Measurements from ENCODE around the gene SLCO1B3. TPM values are rescaled to one million over a fixed set of nuclear protein-coding genes. Genes with fewer than 3 reads are reported as not detected.

Gene SLCO1B3
- total and polyA plus RNA-seq, 11 donors = 0.58 to 3.0 TPM; not detected in 9

DNA sequence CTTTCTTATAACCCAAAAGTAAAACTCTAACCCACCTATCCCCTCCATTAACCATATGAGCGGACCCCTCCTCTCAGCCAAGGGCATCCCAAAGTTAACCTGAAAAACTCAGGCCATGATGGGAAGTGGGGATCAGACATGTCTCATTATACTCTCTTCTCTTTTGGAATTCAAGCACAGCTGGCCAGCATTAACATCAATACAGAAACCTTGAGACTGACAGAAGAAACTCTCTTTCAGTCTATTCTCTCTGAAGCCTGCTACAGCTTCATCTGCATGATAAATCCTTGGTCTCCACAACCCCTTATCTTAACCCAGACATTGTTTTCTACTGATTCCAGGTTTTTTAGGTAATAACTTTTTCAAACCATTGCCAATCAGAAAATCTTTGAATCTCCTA, 17.5 kb upstream of the SLCO1B3 start:
- H3K36me3 ChIP-seq = no peaks in the 10 kb centered on the region
- 90 to 93% (median 91%) methylated on average over 1 of the region's 1 CpG for WGBS, 4 donors
- H3K27me3 ChIP-seq = no peaks in the 10 kb centered on the region
- TF ChIP-seq, protein P1, sequence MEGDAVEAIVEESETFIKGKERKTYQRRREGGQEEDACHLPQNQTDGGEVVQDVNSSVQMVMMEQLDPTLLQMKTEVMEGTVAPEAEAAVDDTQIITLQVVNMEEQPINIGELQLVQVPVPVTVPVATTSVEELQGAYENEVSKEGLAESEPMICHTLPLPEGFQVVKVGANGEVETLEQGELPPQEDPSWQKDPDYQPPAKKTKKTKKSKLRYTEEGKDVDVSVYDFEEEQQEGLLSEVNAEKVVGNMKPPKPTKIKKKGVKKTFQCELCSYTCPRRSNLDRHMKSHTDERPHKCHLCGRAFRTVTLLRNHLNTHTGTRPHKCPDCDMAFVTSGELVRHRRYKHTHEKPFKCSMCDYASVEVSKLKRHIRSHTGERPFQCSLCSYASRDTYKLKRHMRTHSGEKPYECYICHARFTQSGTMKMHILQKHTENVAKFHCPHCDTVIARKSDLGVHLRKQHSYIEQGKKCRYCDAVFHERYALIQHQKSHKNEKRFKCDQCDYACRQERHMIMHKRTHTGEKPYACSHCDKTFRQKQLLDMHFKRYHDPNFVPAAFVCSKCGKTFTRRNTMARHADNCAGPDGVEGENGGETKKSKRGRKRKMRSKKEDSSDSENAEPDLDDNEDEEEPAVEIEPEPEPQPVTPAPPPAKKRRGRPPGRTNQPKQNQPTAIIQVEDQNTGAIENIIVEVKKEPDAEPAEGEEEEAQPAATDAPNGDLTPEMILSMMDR (IDR thresholded peaks at IDR 0.05) = no peak
- TF ChIP-seq POLR2A (IDR thresholded peaks at IDR 0.05) = no peak
- H3K4me1 ChIP-seq = no peaks in the 10 kb centered on the region
- no peak overlapping the region for H3K27ac ChIP-seq
- ATAC-seq (no peak), DNase-seq (no peak)
- no peaks in the 10 kb centered on the region for H3K9me3 ChIP-seq
- no peak overlapping the region for H3K4me3 ChIP-seq
- intact Hi-C loops (cut with DNase I) = loop anchor here in 3 of 10 donors (10.0 kb wide), 2 partner anchors 148 to 1048 kb away; no protein-coding TSS in a partner anchor

DNA sequence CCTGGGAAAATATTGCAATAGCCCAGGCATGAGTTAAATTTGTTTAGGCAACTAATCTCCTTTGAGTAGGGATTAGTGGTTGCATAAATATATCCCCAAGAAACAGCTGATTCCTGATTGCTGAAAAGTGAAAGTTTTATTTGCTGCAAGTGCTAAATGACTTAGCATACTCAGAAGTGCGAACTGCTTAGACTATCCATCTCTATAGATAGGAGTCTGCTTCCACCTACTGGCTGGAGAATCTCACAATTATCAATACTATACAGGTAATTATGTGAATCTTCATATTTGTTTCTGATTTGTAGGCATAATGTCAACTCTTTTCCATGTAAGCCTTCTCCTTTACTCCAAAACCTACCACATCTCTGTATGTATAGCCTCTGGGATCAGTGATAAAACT, 12.0 kb upstream of the SLCO1B3 start:
- H3K4me3 ChIP-seq = no peak overlapping the region
- DNase-seq (no peak), ATAC-seq (peak in 3 of 4 donors; percentile 39 to 79 (median 74))
- H3K27me3 ChIP-seq = no peaks in the 10 kb centered on the region
- TF ChIP-seq, protein P1 (IDR thresholded peaks at IDR 0.05) = peak in 10 of 12 donors; percentile 31 to 60 (median 50)
- no peak for TF ChIP-seq POLR2A (IDR thresholded peaks at IDR 0.05)
- peaks cover 0 to 4% (median 0%) of the 10 kb centered on the region in 12 donors for H3K4me1 ChIP-seq
- no peak overlapping the region for H3K27ac ChIP-seq
- intact Hi-C loops (cut with DNase I) = loop anchor here in 5 of 10 donors (5.0 to 10.0 kb wide), 4 partner anchors 151 to 1061 kb away; no protein-coding TSS in a partner anchor
- H3K9me3 ChIP-seq = no peaks in the 10 kb centered on the region
- 14 to 20% (median 17%) methylated on average over 1 of the region's 1 CpG for WGBS, 4 donors
- H3K36me3 ChIP-seq = no peaks in the 10 kb centered on the region

DNA sequence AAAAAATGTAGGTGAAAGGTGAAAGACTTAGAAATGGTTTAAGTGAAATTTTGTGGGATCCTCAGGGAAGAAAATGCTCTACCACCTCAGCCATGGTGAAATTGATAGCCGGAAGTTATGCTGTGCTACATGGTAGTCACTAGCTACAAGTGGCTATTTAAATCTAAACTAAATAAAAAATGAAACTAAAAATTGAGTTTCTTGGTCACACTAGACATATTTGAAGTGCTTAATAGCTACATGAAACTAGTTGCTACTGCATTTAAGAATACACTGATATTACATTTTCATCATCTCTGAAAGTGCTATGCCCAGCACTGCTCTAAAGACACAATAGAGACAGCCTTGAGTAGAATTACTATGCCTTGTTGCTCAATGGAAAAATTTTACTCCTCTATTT, 10.3 kb upstream of the SLCO1B3 start:
- DNase-seq = no peak
- TF ChIP-seq, protein P1 (IDR thresholded peaks at IDR 0.05) = no peak
- TF ChIP-seq POLR2A (IDR thresholded peaks at IDR 0.05) = no peak
- no peaks in the 10 kb centered on the region for H3K27me3 ChIP-seq
- intact Hi-C loops (cut with DNase I) = loop anchor here in 1 of 10 donors (10.0 kb wide), 1 partner anchor 155 kb away; no protein-coding TSS in a partner anchor
- peaks cover 0 to 4% (median 0%) of the 10 kb centered on the region in 12 donors for H3K4me1 ChIP-seq
- 79 to 90% (median 87%) methylated on average over 1 of the region's 1 CpG for WGBS, 4 donors
- no peaks in the 10 kb centered on the region for H3K9me3 ChIP-seq
- ATAC-seq = no peak
- no peak overlapping the region for H3K27ac ChIP-seq
- H3K4me3 ChIP-seq = no peak overlapping the region
- no peaks in the 10 kb centered on the region for H3K36me3 ChIP-seq

DNA sequence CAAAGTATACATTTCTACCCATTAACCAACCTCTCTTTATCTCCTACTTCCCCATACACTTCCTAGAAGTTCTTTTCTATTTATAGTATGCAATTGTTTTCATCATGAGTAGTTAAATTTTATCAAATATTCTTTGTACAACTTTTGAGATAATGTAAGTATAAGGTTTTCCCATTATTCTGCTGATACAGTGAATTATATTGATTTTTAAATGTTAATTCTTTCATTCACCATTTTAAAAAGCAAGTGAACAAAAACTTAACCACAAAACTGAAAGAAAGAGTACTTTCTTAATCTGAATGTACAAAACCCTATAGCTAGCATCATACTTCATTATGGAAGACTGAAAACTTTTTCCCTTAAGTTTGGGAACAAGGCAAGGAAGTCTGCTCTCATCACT, 9.5 kb upstream of the SLCO1B3 start:
- H3K4me3 ChIP-seq = no peak overlapping the region
- intact Hi-C loops (cut with DNase I) = loop anchor here in 1 of 10 donors (10.0 kb wide), 1 partner anchor 156 kb away; no protein-coding TSS in a partner anchor
- no peak for DNase-seq
- no peak overlapping the region for H3K27ac ChIP-seq
- H3K27me3 ChIP-seq = no peaks in the 10 kb centered on the region
- no peak for ATAC-seq
- TF ChIP-seq, protein P1 (IDR thresholded peaks at IDR 0.05) = no peak
- H3K4me1 ChIP-seq = peaks cover 0 to 4% (median 0%) of the 10 kb centered on the region in 12 donors
- H3K36me3 ChIP-seq = no peaks in the 10 kb centered on the region
- no peaks in the 10 kb centered on the region for H3K9me3 ChIP-seq
